GM18526 (cell line): ENCODE results near the gene MEIS2.

ENCODE experiments used
- POLR2A ChIP-seq: IDR thresholded peaks from 3 replicates; pipeline ENCODE4 v1.6.1; 2011; ENCODE audit not compliant: insufficient read length; ENCODE audit errors: extremely low read depth

MEIS2 gene

DNA sequence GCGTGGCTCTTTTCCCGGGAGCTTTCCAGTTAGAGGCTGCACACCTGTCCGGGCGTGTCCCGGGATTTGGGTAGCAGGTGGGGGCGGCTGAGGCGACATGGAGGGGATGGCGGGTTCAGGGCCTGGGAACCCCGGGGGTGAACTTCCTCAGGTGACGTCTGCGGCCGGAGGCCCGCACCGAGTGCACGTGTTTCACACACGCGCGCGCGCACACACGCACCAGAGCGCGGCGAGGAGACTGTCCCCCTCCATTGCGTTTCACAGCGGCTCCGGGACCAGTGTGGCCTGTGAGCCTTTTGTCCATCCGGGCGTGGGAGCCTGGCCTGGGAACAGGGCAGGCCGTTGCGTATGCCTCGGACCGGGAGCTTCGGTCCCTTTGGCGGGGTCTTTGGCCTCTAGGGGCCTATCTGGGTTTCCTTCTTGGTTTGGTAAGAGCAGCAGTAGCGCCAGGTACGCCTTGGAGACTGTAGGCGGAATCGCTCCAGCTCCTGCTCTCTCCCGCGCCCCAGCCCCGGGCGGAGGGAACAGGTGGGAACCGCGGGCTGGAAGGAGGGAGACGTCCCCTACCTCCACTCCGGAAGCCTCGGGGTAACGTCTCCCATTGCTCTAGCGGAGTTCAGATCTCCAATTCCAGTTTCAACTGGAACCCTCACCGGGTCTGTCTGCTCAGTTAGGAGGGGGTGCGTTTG is 220.0 kb downstream of the MEIS2 start:
- TF ChIP-seq POLR2A: no peak

- TF ChIP-seq POLR2A: no peak
Observed at GRCh38 chr15:36879568-36880222, 220.7 kb downstream of the MEIS2 start.

DNA sequence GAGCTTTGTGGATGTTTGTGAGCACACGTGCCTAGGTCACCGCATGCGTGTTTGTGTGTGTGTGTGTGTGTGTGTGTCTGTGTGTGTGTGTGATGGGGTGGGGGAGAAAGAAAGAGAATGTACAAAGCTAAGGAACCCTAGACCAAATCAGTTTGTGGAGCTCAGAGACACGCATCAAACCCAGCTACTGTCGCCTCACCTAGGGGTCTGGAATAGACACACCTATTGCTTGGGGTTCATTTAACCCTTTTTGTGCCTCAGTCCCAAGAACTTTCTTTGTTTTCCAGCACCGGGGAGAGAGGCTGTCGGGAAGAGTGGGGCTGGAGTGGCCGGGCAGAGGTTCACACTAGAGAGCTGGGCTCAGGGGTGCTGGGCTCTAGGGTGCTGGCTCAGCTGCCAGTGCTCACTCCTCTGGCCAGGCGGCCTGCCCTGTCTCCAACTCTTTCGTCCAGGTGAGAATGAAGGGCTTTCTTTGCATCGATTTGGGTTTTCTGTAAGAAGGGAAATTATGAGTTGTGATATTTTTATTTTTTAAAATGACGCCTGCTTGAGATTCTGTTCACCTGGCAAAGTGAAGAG is 221.6 kb downstream of the MEIS2 start:
- no peak for TF ChIP-seq POLR2A

DNA sequence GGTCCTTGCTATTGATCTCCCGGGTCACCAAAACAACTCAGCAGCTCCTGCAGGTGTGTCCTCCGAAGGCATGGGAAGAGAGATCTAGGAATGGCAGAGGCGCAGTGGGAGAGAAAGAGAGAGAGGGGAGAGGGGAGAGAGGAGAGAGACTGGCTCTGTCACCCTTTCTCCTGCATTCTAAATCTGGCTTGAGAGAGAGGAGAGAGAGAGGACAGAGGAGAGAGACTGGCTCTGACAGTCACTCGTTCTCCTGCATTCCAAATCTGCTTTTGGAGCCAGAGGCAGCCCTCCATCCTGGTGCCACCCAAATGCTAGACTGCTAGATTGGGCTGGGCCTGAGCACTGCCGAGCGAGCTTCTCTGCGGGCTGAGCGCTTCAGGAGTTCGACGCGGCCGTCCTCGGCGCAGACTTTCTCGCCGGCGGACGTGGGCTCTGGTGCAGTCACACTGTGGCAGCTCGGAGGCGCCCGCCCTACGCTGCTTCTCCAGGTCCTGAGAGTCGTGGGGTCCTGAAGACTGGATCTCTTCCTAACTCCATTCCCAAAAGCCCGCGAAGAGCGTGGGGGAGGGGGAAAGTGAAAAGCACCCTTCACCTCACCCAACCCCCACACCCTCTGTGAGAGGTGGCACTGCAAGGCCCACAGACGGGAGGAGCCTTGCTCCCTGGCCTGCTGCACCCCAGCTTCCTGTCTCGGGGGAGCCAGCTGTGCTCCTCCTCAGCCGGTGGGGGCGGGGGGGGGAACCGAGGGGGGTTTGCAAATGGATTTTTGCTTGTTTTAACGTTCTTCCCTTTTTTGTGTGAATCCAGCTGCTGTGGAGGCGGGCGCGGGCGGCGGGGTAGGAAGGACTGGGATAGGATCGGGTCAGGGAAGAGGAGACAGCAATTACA is 222.3 kb downstream of the MEIS2 start:
- no peak for TF ChIP-seq POLR2A

DNA sequence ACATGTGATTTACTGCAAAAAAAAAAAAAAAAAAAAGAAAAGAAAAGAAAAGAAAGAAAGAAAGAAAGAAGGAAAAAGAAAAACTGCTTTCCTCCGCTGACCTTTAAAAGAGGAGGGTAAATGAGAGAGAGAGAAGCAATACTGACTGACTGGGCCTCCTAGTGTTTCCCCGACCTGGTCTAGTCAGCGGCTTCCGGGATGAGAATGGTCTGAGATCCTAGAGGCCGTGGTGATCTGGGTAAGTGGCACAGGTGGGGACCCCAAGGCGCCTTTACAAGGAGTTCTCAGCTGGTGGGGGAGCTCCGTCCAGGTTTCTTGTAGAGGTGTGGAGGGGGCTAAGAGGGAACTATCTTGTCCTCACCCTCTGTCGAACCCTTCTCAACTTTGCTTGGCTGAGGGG is 223.1 kb downstream of the MEIS2 start:
- no peak for TF ChIP-seq POLR2A

DNA sequence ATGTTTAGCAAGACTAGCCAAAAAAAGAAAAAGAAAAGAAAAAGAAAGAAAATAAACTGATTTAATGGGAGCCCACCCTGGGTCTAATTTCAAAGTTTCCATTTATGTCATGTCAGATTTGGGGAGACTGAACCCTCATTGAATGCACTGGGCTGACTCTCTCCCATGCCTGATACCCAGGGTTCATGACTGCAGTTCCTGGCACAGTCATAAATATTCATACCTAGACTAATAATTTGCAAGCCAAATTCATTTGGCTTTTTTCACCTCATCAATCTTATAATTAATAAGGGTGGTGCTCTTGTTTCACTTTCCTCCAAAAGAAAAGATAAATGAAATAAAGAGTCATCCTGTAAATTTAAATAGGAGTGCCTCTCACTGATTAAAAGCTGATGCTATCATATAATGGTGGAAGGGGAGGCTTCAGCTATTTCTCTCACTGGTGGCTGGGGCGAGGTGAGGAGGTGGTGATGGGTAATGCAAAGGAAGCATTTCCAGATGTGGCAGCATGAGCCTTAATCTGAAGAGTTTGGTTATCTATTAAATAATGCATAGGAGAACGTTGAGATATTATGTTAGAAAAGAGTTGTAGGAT is 224.5 kb downstream of the MEIS2 start:
- no peak for TF ChIP-seq POLR2A

- TF ChIP-seq POLR2A: no peak
Observed at GRCh38 chr15:36874930-36875329, 225.4 kb downstream of the MEIS2 start.

- TF ChIP-seq POLR2A: no peak
Observed at GRCh38 chr15:36867436-36867835, 232.9 kb downstream of the MEIS2 start.

- no peak for TF ChIP-seq POLR2A
Observed at GRCh38 chr15:36866896-36867295, 233.5 kb downstream of the MEIS2 start.

DNA sequence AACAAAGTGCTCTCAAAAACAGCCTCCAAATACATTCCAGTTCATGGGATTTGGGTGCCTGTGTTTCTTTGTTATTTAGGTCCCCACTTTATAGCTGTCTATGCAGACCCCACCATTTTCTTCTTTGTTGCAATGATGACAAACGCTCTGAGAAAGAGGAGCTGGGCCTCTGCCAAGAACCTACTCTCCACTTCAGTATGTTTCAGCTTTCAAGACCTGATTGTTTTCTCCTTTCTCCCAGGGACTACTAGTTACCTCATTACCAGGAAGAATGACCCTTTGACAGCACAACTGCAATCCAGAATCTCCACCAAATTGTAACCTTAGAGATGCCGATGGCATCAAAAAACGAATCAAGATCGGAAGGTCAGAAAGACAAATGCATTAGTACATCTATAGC is 236.8 kb downstream of the MEIS2 start:
- no peak for TF ChIP-seq POLR2A

DNA sequence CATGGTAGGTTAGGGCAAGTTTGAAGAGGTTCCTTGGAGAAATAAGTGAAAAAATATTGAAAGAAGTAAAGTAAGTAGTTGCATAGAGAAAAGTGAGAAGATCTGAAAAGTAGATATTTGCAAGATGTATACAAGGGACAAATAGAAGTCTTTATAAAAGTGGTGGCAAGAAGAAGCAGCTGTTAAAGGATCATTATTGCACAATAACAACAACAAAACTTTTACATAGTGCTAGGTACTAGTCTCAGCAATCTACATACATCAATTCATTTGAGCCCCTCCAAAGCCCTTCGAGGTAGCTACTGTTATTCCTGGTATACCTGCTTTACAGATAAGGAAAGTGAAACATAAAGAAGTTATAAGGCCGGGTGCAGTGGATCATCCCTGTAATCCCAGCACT is 239.6 kb downstream of the MEIS2 start:
- TF ChIP-seq POLR2A: no peak

GRCh38 chr15:36858423-36858822 is 241.9 kb downstream of the MEIS2 start:
- TF ChIP-seq POLR2A: no peak

- TF ChIP-seq POLR2A: no peak
Observed at GRCh38 chr15:36856339-36856973, 243.9 kb downstream of the MEIS2 start.

DNA sequence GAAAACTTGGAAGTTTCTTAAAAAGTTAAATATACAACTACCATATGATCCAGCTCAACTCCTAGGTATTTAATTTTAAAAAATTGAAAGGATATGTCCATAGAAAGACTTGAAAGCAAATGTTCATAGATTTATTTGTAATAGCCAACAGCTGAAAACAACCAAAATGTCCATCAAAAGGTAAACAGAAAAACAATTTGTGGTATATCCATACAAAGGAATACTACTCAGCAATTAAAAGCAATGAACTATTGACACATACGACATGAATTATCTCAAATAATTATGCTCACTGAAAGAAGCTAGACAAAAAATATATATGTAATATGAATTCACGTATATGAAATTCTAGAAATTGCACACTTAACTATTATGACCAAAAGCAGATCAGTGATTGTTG is 249.5 kb downstream of the MEIS2 start:
- no peak for TF ChIP-seq POLR2A

DNA sequence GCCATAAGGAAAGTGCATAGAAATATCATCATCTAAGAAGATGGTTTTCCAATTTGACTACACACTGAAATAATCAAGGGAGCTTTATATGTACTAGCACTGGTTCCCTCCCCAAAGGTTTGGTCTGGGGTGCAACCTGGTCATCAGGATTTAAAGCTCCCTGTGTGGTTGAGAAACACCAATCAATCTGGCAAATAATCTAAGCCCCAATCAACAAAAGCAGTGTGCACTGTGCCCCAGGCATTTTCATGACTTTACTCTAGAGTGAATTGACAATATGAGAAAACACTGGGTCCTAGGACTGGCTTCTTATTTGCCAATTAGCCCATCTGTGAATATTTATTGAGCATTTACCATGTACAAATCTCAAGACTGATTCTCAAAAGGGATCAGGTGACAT is 255.1 kb downstream of the MEIS2 start:
- no peak for TF ChIP-seq POLR2A
